CD4-positive, CD25-positive, alpha-beta regulatory T cell (primary cell): ENCODE measurements around the gene ARIH2. TPM values are rescaled to one million over a fixed set of nuclear protein-coding genes. Genes with fewer than 3 reads are reported as not detected.
A peak's percentile ranks its signal among the peaks of the same experiment; 100 is the strongest.

Experiments used
- ATAC-seq, 2 donors: fragments of 150-1000 bp; cut with Tn5 transposase; one replicate each; pipeline ENCODE4 v1.10.0; 2021; ENCODE audit warnings: low read depth in 2 of 2, moderate number of reproducible peaks in 2 of 2, moderate library complexity in 1 of 2
- DNase-seq, 3 donors: peaks; one replicate each; pipeline versions ENCODE4 v3.0.0 to v3.0.0-alpha.2; 2012 to 2022; ENCODE audit warnings: mixed read lengths in 1 of 3
- H3K27ac ChIP-seq: one replicate; pipeline ENCODE4 v1.7.0; 2013; ENCODE audit warnings: mild to moderate bottlenecking, low read length; ENCODE audit not compliant: insufficient read depth, poor library complexity, severe bottlenecking
- H3K27me3 ChIP-seq: one replicate; pipeline ENCODE4 v1.7.0; 2013; ENCODE audit warnings: low read length; ENCODE audit not compliant: control insufficient read depth, insufficient read depth
- H3K36me3 ChIP-seq: one replicate; pipeline ENCODE4 v1.7.0; 2013; ENCODE audit warnings: mild to moderate bottlenecking, low read length, moderate library complexity; ENCODE audit not compliant: control insufficient read depth, insufficient read depth
- H3K4me1 ChIP-seq: 2 replicates; pipeline ENCODE4 v1.7.0; 2013; ENCODE audit warnings: mild to moderate bottlenecking, low read length; ENCODE audit not compliant: insufficient read depth, control insufficient read depth, poor library complexity, severe bottlenecking
- H3K4me3 ChIP-seq: one replicate; pipeline ENCODE4 v1.7.0; 2013; ENCODE audit warnings: low read depth, mild to moderate bottlenecking, low read length, moderate library complexity
- H3K9me3 ChIP-seq, 2 experiments: 1 replicate in 1 of 2; 2 replicates in 1 of 2; pipeline ENCODE4 v1.7.0; 2013; ENCODE audit warnings: low read length in 2 of 2, mild to moderate bottlenecking in 1 of 2, moderate library complexity in 1 of 2; ENCODE audit not compliant: control insufficient read depth in 2 of 2
- H3K27ac Mint-ChIP-seq, 3 donors: one replicate each; pipeline ENCODE4 v1.8.0; 2020 to 2022; ENCODE audit warnings: mild to moderate bottlenecking in 3 of 3, mixed read lengths in 3 of 3, moderate library complexity in 2 of 3
- H3K27me3 Mint-ChIP-seq: one replicate; pipeline ENCODE4 v1.8.0; 2022; ENCODE audit warnings: mild to moderate bottlenecking, mixed read lengths
- H3K36me3 Mint-ChIP-seq: one replicate; pipeline ENCODE4 v1.8.0; 2020; ENCODE audit warnings: mixed read lengths
- H3K4me1 Mint-ChIP-seq, 4 donors: one replicate each; pipeline ENCODE4 v1.8.0; 2020 to 2022; ENCODE audit warnings: mixed read lengths in 4 of 4, mild to moderate bottlenecking in 1 of 4
- H3K4me3 Mint-ChIP-seq, 4 donors: one replicate each; pipeline ENCODE4 v1.8.0; 2020 to 2022; ENCODE audit warnings: mild to moderate bottlenecking in 4 of 4, mixed read lengths in 4 of 4, moderate library complexity in 3 of 4
- H3K9me3 Mint-ChIP-seq, 7 donors: one replicate each; pipeline ENCODE4 v1.8.0; 2020 to 2022; ENCODE audit warnings: mixed read lengths in 7 of 7, mild to moderate bottlenecking in 3 of 7, moderate library complexity in 2 of 7
- polyA plus RNA-seq, 4 donors: library from polyadenylated mRNA; unstranded; fragments of 300-500 nt; fragmentation: Illumina TruSeq; gene quantifications; one replicate each; pipeline ENCODE4 v1.2.3, GENCODE V29; 2021
- total RNA-seq: library from RNA; stranded (reverse); gene quantifications from one replicate; pipeline ENCODE4 v1.2.3, GENCODE V29; 2022

Gene ARIH2
- total and polyA plus RNA-seq, 5 donors from 2014 or later, result 110 to 171 (median 113) TPM

DNA sequence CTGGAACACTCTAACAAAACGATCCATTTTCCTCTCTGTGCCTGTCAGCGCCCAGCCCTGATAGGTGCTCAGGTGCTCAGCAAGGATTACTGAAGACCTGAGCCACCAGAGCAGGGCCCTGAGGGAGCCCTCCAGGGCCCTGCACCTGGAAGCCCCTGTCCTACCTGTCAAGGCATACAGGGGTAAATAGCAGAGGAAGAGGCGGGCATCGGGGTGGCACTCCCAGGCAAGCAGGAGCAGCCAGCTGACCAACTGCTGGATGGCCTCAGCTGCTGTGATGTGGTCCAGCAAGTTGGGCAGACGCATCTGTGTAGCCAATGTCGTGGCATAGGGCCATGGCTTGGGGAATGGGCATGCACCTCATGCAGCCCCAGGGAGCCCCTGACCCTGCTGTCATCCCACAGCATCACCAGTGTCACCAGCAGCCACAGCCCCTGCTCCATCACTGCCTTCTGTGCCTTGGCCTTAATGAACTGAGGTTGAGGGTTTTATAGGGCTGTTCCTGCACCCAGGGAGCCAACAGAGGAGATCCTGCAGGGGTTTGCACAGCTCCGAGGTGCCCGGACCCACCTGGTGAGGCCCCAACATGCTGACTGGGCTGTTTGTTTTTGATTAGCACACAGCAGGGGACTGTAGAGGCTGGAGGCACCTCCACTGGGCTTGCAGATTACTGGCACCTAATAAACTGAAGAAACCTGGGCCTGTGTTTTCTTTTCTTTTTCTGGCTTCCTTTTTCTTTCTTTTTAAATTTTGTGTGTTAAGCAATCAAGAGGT, 80.6 kb downstream of the ARIH2 start:
- Mint-ChIP-seq H3K27me3 (no peaks in the 10 kb centered on the region), H3K4me3 (no peak overlapping the region), H3K36me3 (peaks cover 11% of the 10 kb centered on the region), H3K4me1 (peaks cover 0 to 16% (median 6%) of the 10 kb centered on the region in 4 donors), H3K27ac (peak overlapping the region in 1 of 3 donors; percentile 44), H3K9me3 (peaks cover 0 to 1% (median 0%) of the 10 kb centered on the region in 7 donors)
- H3K4me3 ChIP-seq, result no peak overlapping the region
- ATAC-seq, result no peak
- no peaks in the 10 kb centered on the region for H3K27me3 ChIP-seq
- no peak overlapping the region for H3K27ac ChIP-seq
- H3K36me3 ChIP-seq, result no peaks in the 10 kb centered on the region
- no peak for DNase-seq
- H3K9me3 ChIP-seq, result no peaks in the 10 kb centered on the region
- no peaks in the 10 kb centered on the region for H3K4me1 ChIP-seq

DNA sequence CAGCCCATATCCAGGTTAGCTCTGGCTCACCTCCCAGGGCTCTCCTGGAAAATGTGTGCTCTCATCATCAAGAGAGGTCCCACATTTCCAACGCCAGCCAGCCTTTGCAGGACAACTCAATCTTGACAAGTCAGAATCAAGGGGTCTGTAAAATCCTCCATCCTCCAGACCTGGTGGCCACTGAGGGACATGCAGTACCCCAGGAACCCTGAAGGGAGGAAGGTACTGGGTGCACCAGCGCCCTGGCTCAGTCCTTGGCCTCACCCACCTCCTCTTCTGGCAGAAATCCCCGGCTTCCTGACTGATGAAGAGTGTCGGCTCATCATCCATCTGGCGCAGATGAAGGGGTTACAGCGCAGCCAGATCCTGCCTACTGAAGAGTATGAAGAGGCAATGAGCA, 82.5 kb downstream of the ARIH2 start:
- Histone ChIP-seq H3K4me1 (peaks cover under 1% of the 10 kb centered on the region), H3K36me3 (no peaks in the 10 kb centered on the region), H3K4me3 (no peak overlapping the region), H3K27ac (no peak overlapping the region), H3K9me3 (no peaks in the 10 kb centered on the region), H3K27me3 (no peaks in the 10 kb centered on the region)
- H3K36me3 Mint-ChIP-seq, result peaks cover 2% of the 10 kb centered on the region
- DNase-seq (no peak), ATAC-seq (no peak)
- peak overlapping the region in 1 of 4 donors; percentile 25 for H3K4me3 Mint-ChIP-seq
- peaks cover 0 to 1% (median 0%) of the 10 kb centered on the region in 7 donors for H3K9me3 Mint-ChIP-seq
- no peaks in the 10 kb centered on the region for H3K27me3 Mint-ChIP-seq
- peak overlapping the region in 2 of 3 donors; percentile 51 to 77 for H3K27ac Mint-ChIP-seq
- H3K4me1 Mint-ChIP-seq, result peaks cover 0 to 6% (median 3%) of the 10 kb centered on the region in 4 donors

DNA sequence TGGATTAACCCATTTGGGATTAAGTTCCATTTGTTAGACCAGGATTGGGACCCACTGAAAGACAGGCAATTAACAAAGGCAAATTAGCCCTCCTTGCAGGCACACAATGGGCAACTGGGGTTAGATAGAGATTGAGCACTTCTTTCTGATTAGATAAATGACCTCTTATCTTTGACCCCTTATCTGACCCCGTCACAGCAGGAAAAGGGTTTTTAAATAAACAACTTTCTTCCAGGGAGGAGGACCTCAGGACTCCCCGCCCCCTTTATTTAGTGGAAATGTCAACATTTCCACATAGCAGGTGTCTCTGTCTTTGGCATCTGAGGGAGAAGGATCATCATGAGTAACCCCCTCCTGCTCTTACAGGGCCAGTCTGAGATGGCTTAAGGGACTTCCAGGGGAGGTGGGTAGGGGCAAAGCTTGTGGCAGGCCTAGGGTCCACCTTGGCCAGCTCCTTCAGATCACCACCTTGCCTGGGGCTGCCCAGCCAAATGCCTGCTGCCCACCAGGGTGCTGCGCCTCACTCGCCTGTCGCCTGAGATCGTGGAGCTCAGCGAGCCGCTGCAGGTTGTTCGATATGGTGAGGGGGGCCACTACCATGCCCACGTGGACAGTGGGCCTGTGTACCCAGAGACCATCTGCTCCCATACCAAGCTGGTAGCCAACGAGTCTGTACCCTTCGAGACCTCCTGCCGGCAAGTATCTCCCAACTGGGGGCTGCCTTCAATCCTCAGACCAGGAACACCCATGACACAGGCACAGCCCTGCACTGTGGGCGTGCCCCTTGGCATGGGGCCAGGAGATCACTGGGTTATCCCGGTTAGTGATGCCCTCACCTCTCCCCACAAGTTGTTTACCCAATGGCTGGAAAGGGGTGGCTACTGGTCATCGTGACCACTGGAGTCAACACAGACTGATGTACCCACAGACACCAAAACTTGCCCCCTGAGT, 86.0 kb downstream of the ARIH2 start:
- no peaks in the 10 kb centered on the region for H3K27me3 ChIP-seq
- peaks cover 0 to 1% (median 0%) of the 10 kb centered on the region in 7 donors for H3K9me3 Mint-ChIP-seq
- H3K36me3 Mint-ChIP-seq, result peaks cover 2% of the 10 kb centered on the region
- ATAC-seq (no peak), DNase-seq (no peak)
- peaks cover 19% of the 10 kb centered on the region for H3K4me1 ChIP-seq
- no peak overlapping the region for H3K27ac ChIP-seq
- peaks cover 0 to 32% (median 21%) of the 10 kb centered on the region in 4 donors for H3K4me1 Mint-ChIP-seq
- no peak overlapping the region for H3K4me3 ChIP-seq
- H3K36me3 ChIP-seq, result no peaks in the 10 kb centered on the region
- no peaks in the 10 kb centered on the region for H3K27me3 Mint-ChIP-seq
- no peak overlapping the region for H3K27ac Mint-ChIP-seq
- peak overlapping the region in 2 of 4 donors; percentile 4 to 54 for H3K4me3 Mint-ChIP-seq
- H3K9me3 ChIP-seq, result no peaks in the 10 kb centered on the region

DNA sequence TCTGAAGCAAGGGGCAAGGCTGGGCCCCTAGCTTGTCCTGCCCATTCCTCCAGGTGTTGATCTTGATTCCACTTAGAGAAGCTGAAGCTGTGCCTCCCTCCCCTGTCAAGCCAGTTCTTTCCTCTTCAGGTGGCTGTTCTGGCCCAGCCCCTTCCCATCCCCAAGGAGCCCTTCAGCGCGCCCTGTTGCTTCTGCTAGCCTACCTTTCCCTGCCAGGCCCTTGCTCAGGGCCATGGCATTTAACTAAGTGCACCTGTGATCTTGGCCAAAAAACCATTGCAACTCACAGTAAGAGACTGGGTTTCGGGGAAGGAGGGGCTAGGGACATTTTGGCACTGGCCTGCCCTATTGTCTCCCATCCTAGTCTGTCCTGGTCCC, 86.7 kb downstream of the ARIH2 start:
- no peak overlapping the region for H3K27ac Mint-ChIP-seq

DNA sequence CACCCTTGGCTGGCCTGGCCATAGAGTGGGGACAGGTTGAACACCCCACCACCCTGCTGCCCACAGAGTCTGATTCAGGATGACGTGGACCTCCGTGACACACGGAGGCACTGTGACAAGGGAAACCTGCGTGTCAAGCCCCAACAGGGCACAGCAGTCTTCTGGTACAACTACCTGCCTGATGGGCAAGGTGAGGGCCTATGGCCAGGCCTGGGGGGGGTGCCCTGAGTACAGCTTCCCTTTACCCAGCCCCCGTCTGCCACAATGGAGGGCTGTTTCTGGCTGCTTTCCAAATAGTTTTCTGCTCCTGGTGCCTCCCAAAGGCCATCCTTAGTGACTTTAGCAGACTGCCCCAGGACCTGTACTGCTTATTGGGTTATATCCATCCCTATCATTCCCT, 87.4 kb downstream of the ARIH2 start:
- no peaks in the 10 kb centered on the region for H3K27me3 ChIP-seq
- H3K4me1 ChIP-seq, result peaks cover 19% of the 10 kb centered on the region
- Mint-ChIP-seq H3K4me1 (peaks cover 0 to 32% (median 19%) of the 10 kb centered on the region in 4 donors), H3K4me3 (peak overlapping the region; percentile 94 to 99 (median 97)), H3K9me3 (peaks cover 0 to 1% (median 0%) of the 10 kb centered on the region in 7 donors), H3K27me3 (no peaks in the 10 kb centered on the region), H3K27ac (no peak overlapping the region), H3K36me3 (peaks cover 2% of the 10 kb centered on the region)
- no peaks in the 10 kb centered on the region for H3K36me3 ChIP-seq
- H3K4me3 ChIP-seq, result peak overlapping the region; percentile 61
- H3K27ac ChIP-seq, result peak overlapping the region; percentile 93
- no peak for DNase-seq
- H3K9me3 ChIP-seq, result no peaks in the 10 kb centered on the region
- no peak for ATAC-seq

More for the DNA sequence above, 86.7 kb downstream of the ARIH2 start:
- DNase-seq (no peak), ATAC-seq (no peak)
- Histone ChIP-seq H3K36me3 (no peaks in the 10 kb centered on the region), H3K4me1 (peaks cover 19% of the 10 kb centered on the region), H3K27ac (no peak overlapping the region), H3K9me3 (no peaks in the 10 kb centered on the region), H3K4me3 (no peak overlapping the region), H3K27me3 (no peaks in the 10 kb centered on the region)
- Mint-ChIP-seq H3K4me3 (peak overlapping the region in 2 of 4 donors; percentile 8 to 44), H3K9me3 (peaks cover 0 to 1% (median 0%) of the 10 kb centered on the region in 7 donors), H3K4me1 (peaks cover 0 to 32% (median 19%) of the 10 kb centered on the region in 4 donors), H3K27me3 (no peaks in the 10 kb centered on the region), H3K36me3 (peaks cover 2% of the 10 kb centered on the region)

DNA sequence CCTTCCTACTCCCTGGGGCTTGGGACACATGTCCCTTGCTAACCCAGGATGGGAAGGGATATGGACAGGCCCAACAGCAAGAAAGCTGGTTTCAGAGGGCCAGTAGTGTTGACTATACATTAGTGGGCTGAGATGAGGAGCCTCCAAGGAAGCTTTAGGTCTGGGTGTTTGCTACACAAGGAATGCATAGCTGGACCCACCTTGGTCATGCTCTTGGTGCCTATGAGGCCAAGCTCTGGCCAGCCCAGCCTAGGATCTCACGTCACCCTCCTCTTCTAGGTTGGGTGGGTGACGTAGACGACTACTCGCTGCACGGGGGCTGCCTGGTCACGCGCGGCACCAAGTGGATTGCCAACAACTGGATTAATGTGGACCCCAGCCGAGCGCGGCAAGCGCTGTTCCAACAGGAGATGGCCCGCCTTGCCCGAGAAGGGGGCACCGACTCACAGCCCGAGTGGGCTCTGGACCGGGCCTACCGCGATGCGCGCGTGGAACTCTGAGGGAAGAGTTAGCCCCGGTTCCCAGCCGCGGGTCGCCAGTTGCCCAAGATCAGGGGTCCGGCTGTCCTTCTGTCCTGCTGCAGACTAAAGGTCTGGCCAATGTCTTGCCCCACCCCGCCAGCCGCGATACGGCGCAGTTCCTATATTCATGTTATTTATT, 87.9 kb downstream of the ARIH2 start:
- ATAC-seq (no peak), DNase-seq (peak in 1 of 3 donors; percentile 32)
- Mint-ChIP-seq H3K27me3 (no peaks in the 10 kb centered on the region), H3K9me3 (peaks cover 0 to 1% (median 0%) of the 10 kb centered on the region in 7 donors), H3K4me1 (peaks cover 0 to 32% (median 20%) of the 10 kb centered on the region in 4 donors), H3K36me3 (peaks cover 2% of the 10 kb centered on the region), H3K27ac (peak overlapping the region; percentile 98 to 100 (median 99)), H3K4me3 (peak overlapping the region; percentile 94 to 99 (median 97))
- H3K4me3 ChIP-seq, result peak overlapping the region; percentile 61
- no peaks in the 10 kb centered on the region for H3K9me3 ChIP-seq
- no peaks in the 10 kb centered on the region for H3K27me3 ChIP-seq
- H3K4me1 ChIP-seq, result peaks cover 19% of the 10 kb centered on the region
- H3K27ac ChIP-seq, result peak overlapping the region; percentile 93
- H3K36me3 ChIP-seq, result peaks cover 2% of the 10 kb centered on the region
